ENCODE data around the gene TAF5L. TPM values are rescaled to one million over a fixed set of nuclear protein-coding genes. Genes with fewer than 3 reads are reported as not detected.

Gene TAF5L
- polyA plus RNA-seq, 1 donor (not counting 4 experiments of a cell fraction or from before 2014, with no cell fraction given), result 23.7 TPM

- no peaks in the 10 kb centered on the region for H3K4me1 ChIP-seq (ENCODE audit: control insufficient read depth, extremely low read depth, insufficient read depth, low read length)
- H3K9me1 ChIP-seq (ENCODE audit: control insufficient read depth, extremely low read depth, insufficient read depth, low read length), result no peaks in the 10 kb centered on the region
- dilution Hi-C loops (cut with MboI; ENCODE audit: extremely low pct_ligation_motif_present, low sequenced_read_pairs), result no loop called here
- H3K27ac ChIP-seq (ENCODE audit: control insufficient read depth, insufficient read depth, low read length), result no peak overlapping the region
- H3K4me2 ChIP-seq (ENCODE audit: control insufficient read depth, extremely low read depth, insufficient read depth, low read depth, low read length), result no peak overlapping the region
- no peaks in the 10 kb centered on the region for H3K27me3 ChIP-seq (ENCODE audit: control insufficient read depth, extremely low read depth, insufficient read depth, low read length)
- no peaks in the 10 kb centered on the region for H3K9me3 ChIP-seq (ENCODE audit: control insufficient read depth, low read depth, low read length)
- peaks cover 13% of the 10 kb centered on the region in 2 experiments for H3K36me3 ChIP-seq (ENCODE audit: control insufficient read depth in 2 of 2, extremely low read depth in 1 of 2, insufficient read depth in 2 of 2, low read length in 2 of 2)
- no peak overlapping the region for H2AFZ ChIP-seq (ENCODE audit: control insufficient read depth, low read length)
- H4K20me1 ChIP-seq (ENCODE audit: control insufficient read depth, extremely low read depth, insufficient read depth, low read length), result peaks cover 2% of the 10 kb centered on the region
- H3K79me2 ChIP-seq (ENCODE audit: control insufficient read depth, insufficient read depth, low read length), result peaks cover 12% of the 10 kb centered on the region
- FAIRE-seq (no peak), DNase-seq (ENCODE audit: low read depth, low spot score) (no peak)
- H3K9ac ChIP-seq (ENCODE audit: control insufficient read depth, extremely low read depth, insufficient read depth, low read length), result no peak overlapping the region
- TF ChIP-seq CTCF (optimal IDR thresholded peaks at IDR 0.05 in 1 of 3, IDR thresholded peaks at IDR 0.05 in 1 of 3, conservative IDR thresholded peaks at IDR 0.05 in 1 of 3; ENCODE audit: extremely low read depth in 1 of 3, insufficient read depth in 2 of 3, low read length in 3 of 3), result no peak
- TF ChIP-seq EZH2 (IDR thresholded peaks at IDR 0.05; ENCODE audit: low read length), result no peak
- H3K4me3 ChIP-seq (ENCODE audit: control insufficient read depth in 2 of 3, extremely low read depth in 1 of 3, insufficient read depth in 2 of 3, low read depth in 1 of 3, low read length in 3 of 3), result no peak overlapping the region
Observed at GRCh38 chr1:229594227-229595008, 31.5 kb downstream of the TAF5L start.

- H4K20me1 ChIP-seq (ENCODE audit: control insufficient read depth, extremely low read depth, insufficient read depth, low read length), result peaks cover 2% of the 10 kb centered on the region
- no peak overlapping the region for H2AFZ ChIP-seq (ENCODE audit: control insufficient read depth, low read length)
- dilution Hi-C loops (cut with MboI; ENCODE audit: extremely low pct_ligation_motif_present, low sequenced_read_pairs), result no loop called here
- DNase-seq (ENCODE audit: low read depth, low spot score) (no peak), FAIRE-seq (no peak)
- no peak overlapping the region for H3K4me2 ChIP-seq (ENCODE audit: control insufficient read depth, extremely low read depth, insufficient read depth, low read depth, low read length)
- H3K27ac ChIP-seq (ENCODE audit: control insufficient read depth, insufficient read depth, low read length), result no peak overlapping the region
- H3K79me2 ChIP-seq (ENCODE audit: control insufficient read depth, insufficient read depth, low read length), result peaks cover 8% of the 10 kb centered on the region
- H3K4me1 ChIP-seq (ENCODE audit: control insufficient read depth, extremely low read depth, insufficient read depth, low read length), result no peaks in the 10 kb centered on the region
- H3K27me3 ChIP-seq (ENCODE audit: control insufficient read depth, extremely low read depth, insufficient read depth, low read length), result no peaks in the 10 kb centered on the region
- H3K9me1 ChIP-seq (ENCODE audit: control insufficient read depth, extremely low read depth, insufficient read depth, low read length), result no peaks in the 10 kb centered on the region
- H3K9me3 ChIP-seq (ENCODE audit: control insufficient read depth, low read depth, low read length), result no peaks in the 10 kb centered on the region
- no peak overlapping the region for H3K4me3 ChIP-seq (ENCODE audit: control insufficient read depth in 2 of 3, extremely low read depth in 1 of 3, insufficient read depth in 2 of 3, low read depth in 1 of 3, low read length in 3 of 3)
- TF ChIP-seq CTCF (optimal IDR thresholded peaks at IDR 0.05 in 1 of 3, IDR thresholded peaks at IDR 0.05 in 1 of 3, conservative IDR thresholded peaks at IDR 0.05 in 1 of 3; ENCODE audit: extremely low read depth in 1 of 3, insufficient read depth in 2 of 3, low read length in 3 of 3) (no peak), EZH2 (IDR thresholded peaks at IDR 0.05; ENCODE audit: low read length) (no peak)
- peaks cover 13% of the 10 kb centered on the region in 2 experiments for H3K36me3 ChIP-seq (ENCODE audit: control insufficient read depth in 2 of 2, extremely low read depth in 1 of 2, insufficient read depth in 2 of 2, low read length in 2 of 2)
- H3K9ac ChIP-seq (ENCODE audit: control insufficient read depth, extremely low read depth, insufficient read depth, low read length), result no peak overlapping the region
Observed at GRCh38 chr1:229593800-229594199, 32.1 kb downstream of the TAF5L start.

All from keratinocyte (primary cell).